Thoracic aorta (tissue), 2 donors: ENCODE results near the gene VWA8. TPM values are rescaled to one million over a fixed set of nuclear protein-coding genes. Genes with fewer than 3 reads are reported as not detected.

Experiments used
- ATAC-seq: fragments of 150-250 bp; one replicate; pipeline ENCODE4 v1.8.0; 2017; ENCODE audit warnings: low read depth; ENCODE audit not compliant: insufficient number of reproducible peaks, low FRiP score
- DNase-seq: peaks from one replicate; pipeline ENCODE4 v3.0.0-alpha.2; 2020; ENCODE audit warnings: low spot score
- H3K27ac ChIP-seq, 2 donors: fragments of 200-600 bp; sonication (generic); 1 replicate in 1 of 2; 2 replicates in 1 of 2; pipeline ENCODE4 v1.5.1; 2016; ENCODE audit warnings: mild to moderate bottlenecking in 2 of 2, moderate library complexity in 2 of 2
- H3K27me3 ChIP-seq: fragments of 200-600 bp; sonication (generic); replicated peaks from 2 replicates; pipeline ENCODE4 v1.6.0; 2016; ENCODE audit warnings: mild to moderate bottlenecking; ENCODE audit not compliant: insufficient read depth
- H3K36me3 ChIP-seq: fragments of 200-600 bp; sonication (generic); one replicate; pipeline ENCODE4 v1.5.1; 2016
- H3K4me1 ChIP-seq, 2 donors: fragments of 200-600 bp; sonication (generic); 1 replicate in 1 of 2; 2 replicates in 1 of 2; pipeline versions ENCODE4 v1.5.1 to v1.6.0; 2016; ENCODE audit warnings: low read depth in 2 of 2, mild to moderate bottlenecking in 1 of 2; ENCODE audit not compliant: control insufficient read depth in 1 of 2
- H3K4me3 ChIP-seq: fragments of 200-600 bp; sonication (generic); 2 replicates; pipeline ENCODE4 v1.5.1; 2016; ENCODE audit warnings: mild to moderate bottlenecking
- H3K9me3 ChIP-seq: fragments of 200-600 bp; sonication (generic); 2 replicates; pipeline ENCODE4 v1.5.1; 2016
- total RNA-seq, 2 donors: library from RNA; depleted of rRNA; stranded (reverse); fragments of >200 nt; gene quantifications; one replicate each; pipeline versions ENCODE4 v1.1.0 to v1.2.3, GENCODE V29; 2016
- TF ChIP-seq, protein P1 (sequence below): fragments of 200-600 bp; sonication (generic); IDR thresholded peaks from one replicate; pipeline ENCODE4 v1.5.1; 2019; ENCODE audit warnings: antibody characterized with exemption

VWA8 gene
- total RNA-seq, 2 donors from 2014 or later = 19.8 to 25.3 TPM

DNA sequence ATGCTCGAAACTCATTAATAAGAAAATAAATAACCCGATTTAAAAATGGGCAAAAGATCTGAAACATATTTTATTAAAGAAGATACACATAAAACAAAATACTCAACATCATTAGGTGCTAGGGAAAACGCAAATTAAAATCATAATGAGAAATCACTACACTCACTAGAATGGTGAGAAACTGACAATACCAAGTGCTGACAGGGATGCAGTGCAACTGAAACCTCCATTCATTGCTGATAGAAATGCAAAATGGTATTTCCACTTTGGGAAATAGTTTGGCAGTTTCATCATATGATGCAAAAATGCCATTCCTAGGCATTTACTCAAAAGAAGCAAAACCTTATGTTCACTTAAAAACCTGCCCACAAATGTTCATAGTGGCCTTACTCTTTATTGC is 278.1 kb downstream of the VWA8 start:
- no peak overlapping the region for H3K27ac ChIP-seq
- ATAC-seq = no peak
- TF ChIP-seq, protein P1, sequence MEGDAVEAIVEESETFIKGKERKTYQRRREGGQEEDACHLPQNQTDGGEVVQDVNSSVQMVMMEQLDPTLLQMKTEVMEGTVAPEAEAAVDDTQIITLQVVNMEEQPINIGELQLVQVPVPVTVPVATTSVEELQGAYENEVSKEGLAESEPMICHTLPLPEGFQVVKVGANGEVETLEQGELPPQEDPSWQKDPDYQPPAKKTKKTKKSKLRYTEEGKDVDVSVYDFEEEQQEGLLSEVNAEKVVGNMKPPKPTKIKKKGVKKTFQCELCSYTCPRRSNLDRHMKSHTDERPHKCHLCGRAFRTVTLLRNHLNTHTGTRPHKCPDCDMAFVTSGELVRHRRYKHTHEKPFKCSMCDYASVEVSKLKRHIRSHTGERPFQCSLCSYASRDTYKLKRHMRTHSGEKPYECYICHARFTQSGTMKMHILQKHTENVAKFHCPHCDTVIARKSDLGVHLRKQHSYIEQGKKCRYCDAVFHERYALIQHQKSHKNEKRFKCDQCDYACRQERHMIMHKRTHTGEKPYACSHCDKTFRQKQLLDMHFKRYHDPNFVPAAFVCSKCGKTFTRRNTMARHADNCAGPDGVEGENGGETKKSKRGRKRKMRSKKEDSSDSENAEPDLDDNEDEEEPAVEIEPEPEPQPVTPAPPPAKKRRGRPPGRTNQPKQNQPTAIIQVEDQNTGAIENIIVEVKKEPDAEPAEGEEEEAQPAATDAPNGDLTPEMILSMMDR = no peak
- peaks cover 10 to 18% of the 10 kb centered on the region in 2 donors for H3K4me1 ChIP-seq
- DNase-seq = no peak
- H3K9me3 ChIP-seq = no peaks in the 10 kb centered on the region
- H3K36me3 ChIP-seq = no peaks in the 10 kb centered on the region
- H3K4me3 ChIP-seq = no peak overlapping the region
- H3K27me3 ChIP-seq = no peaks in the 10 kb centered on the region

DNA sequence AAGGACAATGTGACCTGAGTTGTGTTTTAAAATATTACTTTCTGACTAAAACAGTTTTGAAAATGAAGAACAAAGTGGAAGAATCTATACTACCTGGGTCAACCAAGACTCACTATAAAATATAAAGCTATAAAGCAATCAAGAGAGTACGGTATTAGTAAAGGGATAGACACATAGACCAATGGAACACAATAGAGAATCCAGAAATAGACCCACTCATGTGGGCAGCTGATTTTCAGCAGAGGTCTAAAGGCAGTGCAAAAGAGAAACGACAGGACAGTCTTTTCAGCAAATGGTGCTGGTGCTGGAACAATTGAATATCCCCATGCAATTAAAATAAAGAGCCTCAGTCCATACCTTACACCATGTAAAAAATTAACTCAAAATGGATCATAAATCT is 278.9 kb downstream of the VWA8 start:
- Histone ChIP-seq H3K36me3 (no peaks in the 10 kb centered on the region), H3K27ac (no peak overlapping the region), H3K27me3 (no peaks in the 10 kb centered on the region), H3K4me3 (no peak overlapping the region), H3K9me3 (no peaks in the 10 kb centered on the region), H3K4me1 (peaks cover 10 to 24% of the 10 kb centered on the region in 2 donors)
- TF ChIP-seq, protein P1 = no peak
- ATAC-seq = no peak
- no peak for DNase-seq

DNA sequence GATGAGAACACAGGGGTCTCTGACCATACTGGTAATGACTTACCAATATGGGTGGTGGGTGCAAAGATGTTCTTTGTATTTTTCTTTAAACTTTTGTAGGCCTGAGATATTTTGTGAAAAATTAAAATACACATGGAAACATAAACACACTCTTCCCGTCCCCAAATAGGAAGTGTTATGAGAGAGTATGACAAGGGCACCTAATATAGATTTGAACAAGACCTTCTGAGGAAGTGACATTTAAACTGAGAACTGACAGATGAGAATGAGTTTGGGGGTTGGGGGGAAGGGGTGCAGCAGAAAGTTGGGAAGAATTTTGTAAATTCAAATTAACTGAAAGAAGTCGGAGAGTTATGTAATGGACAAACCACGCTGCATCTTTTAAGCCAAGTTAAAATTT is 279.3 kb downstream of the VWA8 start:
- Histone ChIP-seq H3K4me3 (no peak overlapping the region), H3K36me3 (no peaks in the 10 kb centered on the region), H3K9me3 (no peaks in the 10 kb centered on the region), H3K4me1 (peaks cover 10 to 25% of the 10 kb centered on the region in 2 donors), H3K27ac (no peak overlapping the region), H3K27me3 (no peaks in the 10 kb centered on the region)
- DNase-seq = no peak
- TF ChIP-seq, protein P1 = no peak
- no peak for ATAC-seq

DNA sequence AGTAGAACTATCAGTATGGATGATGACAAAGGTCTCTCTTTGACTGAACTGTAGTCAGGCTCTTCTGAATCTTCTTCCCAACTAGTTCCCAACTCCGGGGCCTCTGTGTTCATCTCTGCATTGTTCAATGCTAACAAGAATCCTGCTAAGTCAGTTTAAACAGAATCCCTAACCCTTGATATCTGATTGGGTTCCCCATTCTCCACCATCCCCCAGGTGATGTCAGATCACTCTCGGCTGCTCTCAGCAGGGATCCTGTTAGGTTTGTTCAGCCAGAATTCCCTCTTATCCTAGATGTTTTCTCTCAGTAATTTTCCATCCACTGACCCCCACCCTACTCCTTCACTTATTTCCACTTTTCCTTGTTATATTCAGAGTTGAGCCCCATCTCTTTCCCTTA is 280.0 kb downstream of the VWA8 start:
- no peak for DNase-seq
- H3K27me3 ChIP-seq = no peaks in the 10 kb centered on the region
- no peaks in the 10 kb centered on the region for H3K36me3 ChIP-seq
- no peak overlapping the region for H3K27ac ChIP-seq
- TF ChIP-seq, protein P1 = no peak
- H3K9me3 ChIP-seq = no peaks in the 10 kb centered on the region
- H3K4me1 ChIP-seq = peaks cover 10 to 25% of the 10 kb centered on the region in 2 donors
- no peak overlapping the region for H3K4me3 ChIP-seq
- no peak for ATAC-seq

DNA sequence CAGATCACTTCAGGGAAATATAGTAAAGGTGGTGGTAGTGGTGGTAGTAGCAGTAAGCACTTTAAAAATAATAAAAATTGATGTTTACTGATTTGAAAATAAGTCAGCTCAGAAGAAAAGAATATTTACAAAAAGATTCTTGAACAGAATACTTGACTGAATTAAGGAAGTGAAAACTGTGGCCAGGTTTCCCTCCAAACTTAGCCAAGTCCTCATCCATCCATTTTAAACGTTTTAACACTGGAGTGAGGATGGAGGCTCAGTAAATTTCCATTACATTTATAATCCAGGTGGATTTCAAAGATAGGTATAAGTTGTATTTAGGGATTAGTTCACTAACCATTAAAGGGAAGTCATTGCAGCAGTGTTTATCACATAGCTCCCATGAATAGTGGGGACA is 282.1 kb downstream of the VWA8 start:
- H3K4me1 ChIP-seq = peaks cover 15 to 35% of the 10 kb centered on the region in 2 donors
- H3K9me3 ChIP-seq = no peaks in the 10 kb centered on the region
- DNase-seq (no peak), ATAC-seq (no peak)
- H3K4me3 ChIP-seq = peak overlapping the region; percentile 15
- no peaks in the 10 kb centered on the region for H3K36me3 ChIP-seq
- H3K27me3 ChIP-seq = no peaks in the 10 kb centered on the region
- TF ChIP-seq, protein P1 = no peak
- H3K27ac ChIP-seq = peak overlapping the region; percentile 20 to 68
